Measurements from ENCODE around the gene VPS13D. TPM values are rescaled to one million over a fixed set of nuclear protein-coding genes. Genes with fewer than 3 reads are reported as not detected.

Gene VPS13D
- total and polyA plus RNA-seq, 9 donors = 19.8 to 59.3 (median 41.8) TPM

- WGBS, 3 donors = 91 to 94% (median 93%) methylated on average over 8 of the region's 8 CpGs
- no peak for DNase-seq
- Histone ChIP-seq H3K4me1 (ENCODE audit: insufficient read depth) (peaks cover 9% of the 10 kb centered on the region), H3K27me3 (no peaks in the 10 kb centered on the region), H3K27ac (no peak overlapping the region), H3K9me3 (no peaks in the 10 kb centered on the region), H3K36me3 (no peaks in the 10 kb centered on the region), H3K4me3 (no peak overlapping the region)
- intact Hi-C loops (cut with DNase I) = no loop called here
- no peak for TF ChIP-seq POLR2A (IDR thresholded peaks at IDR 0.05)
- TF ChIP-seq CTCF (IDR thresholded peaks at IDR 0.05) = no peak
- no peak for TF ChIP-seq EP300 (IDR thresholded peaks at IDR 0.05)
Measured at GRCh38 chr1:12514590-12514989, 284.8 kb downstream of the VPS13D start.

DNA sequence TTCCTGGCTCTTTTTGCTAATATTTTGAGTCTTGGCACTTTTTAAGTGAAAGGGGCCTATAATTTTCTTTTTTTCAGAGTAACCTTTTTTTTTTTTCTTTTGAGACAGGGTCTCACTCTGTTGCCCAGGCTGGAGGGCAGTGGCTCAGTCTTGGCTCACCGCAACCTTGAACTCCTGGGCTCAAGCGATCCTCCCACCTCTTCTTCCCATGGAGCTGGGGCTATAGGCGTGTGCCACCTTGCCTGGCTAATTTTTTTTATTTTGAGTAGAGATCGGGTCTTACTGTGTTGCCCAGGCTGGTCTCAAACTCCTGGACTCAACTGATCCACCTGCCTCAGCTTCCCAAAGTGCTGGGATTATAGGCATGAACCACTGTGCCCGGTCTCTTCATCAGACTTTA is 285.4 kb downstream of the VPS13D start:
- WGBS, 3 donors = 91 to 93% (median 92%) methylated on average over 5 of the region's 5 CpGs
- Histone ChIP-seq H3K27ac (no peak overlapping the region), H3K27me3 (no peaks in the 10 kb centered on the region), H3K36me3 (no peaks in the 10 kb centered on the region), H3K4me3 (no peak overlapping the region), H3K9me3 (no peaks in the 10 kb centered on the region), H3K4me1 (ENCODE audit: insufficient read depth) (peaks cover 9% of the 10 kb centered on the region)
- no peak for DNase-seq
- intact Hi-C loops (cut with DNase I) = no loop called here
- TF ChIP-seq CTCF (IDR thresholded peaks at IDR 0.05) = no peak
- no peak for TF ChIP-seq POLR2A (IDR thresholded peaks at IDR 0.05)
- no peak for TF ChIP-seq EP300 (IDR thresholded peaks at IDR 0.05)

GRCh38 chr1:12516741-12517140 is 286.9 kb downstream of the VPS13D start:
- intact Hi-C loops (cut with DNase I) = no loop called here

GRCh38 chr1:12518931-12519692 is 289.3 kb downstream of the VPS13D start:
- Histone ChIP-seq H3K36me3 (no peaks in the 10 kb centered on the region), H3K9me3 (no peaks in the 10 kb centered on the region), H3K4me1 (ENCODE audit: insufficient read depth) (peaks cover 6% of the 10 kb centered on the region), H3K27me3 (no peaks in the 10 kb centered on the region), H3K4me3 (no peak overlapping the region), H3K27ac (peak overlapping the region in 1 of 2 donors; percentile 10)
- WGBS, 3 donors = 9 to 10% (median 10%) methylated on average over 21 of the region's 21 CpGs
- peak; percentile 68 to 85 (median 72) for DNase-seq
- TF ChIP-seq POLR2A (IDR thresholded peaks at IDR 0.05) = peak; percentile 20
- no peak for TF ChIP-seq EP300 (IDR thresholded peaks at IDR 0.05)
- TF ChIP-seq CTCF (IDR thresholded peaks at IDR 0.05) = no peak
- intact Hi-C loops (cut with DNase I) = no loop called here

More at GRCh38 chr1:12516741-12517140, 286.9 kb downstream of the VPS13D start:
- WGBS, 3 donors = 98 to 99% (median 98%) methylated on average over 13 of the region's 13 CpGs
- no peak overlapping the region for H3K27ac ChIP-seq
- H3K4me1 ChIP-seq (ENCODE audit: insufficient read depth) = peaks cover 6% of the 10 kb centered on the region
- DNase-seq = no peak
- no peaks in the 10 kb centered on the region for H3K9me3 ChIP-seq
- no peaks in the 10 kb centered on the region for H3K36me3 ChIP-seq
- no peak overlapping the region for H3K4me3 ChIP-seq
- H3K27me3 ChIP-seq = no peaks in the 10 kb centered on the region
- TF ChIP-seq EP300 (IDR thresholded peaks at IDR 0.05) = no peak
- no peak for TF ChIP-seq POLR2A (IDR thresholded peaks at IDR 0.05)
- no peak for TF ChIP-seq CTCF (IDR thresholded peaks at IDR 0.05)

Data from ovary (tissue), 9 donors.